SKM-1 (cell line): ENCODE results near the gene TBR1.

Experiments used
- DNase-seq: peaks from one replicate; lab custom pipeline; 2025; ENCODE audit not compliant: unreplicated experiment; lab: John Stamatoyannopoulos, UW

TBR1 gene

DNA sequence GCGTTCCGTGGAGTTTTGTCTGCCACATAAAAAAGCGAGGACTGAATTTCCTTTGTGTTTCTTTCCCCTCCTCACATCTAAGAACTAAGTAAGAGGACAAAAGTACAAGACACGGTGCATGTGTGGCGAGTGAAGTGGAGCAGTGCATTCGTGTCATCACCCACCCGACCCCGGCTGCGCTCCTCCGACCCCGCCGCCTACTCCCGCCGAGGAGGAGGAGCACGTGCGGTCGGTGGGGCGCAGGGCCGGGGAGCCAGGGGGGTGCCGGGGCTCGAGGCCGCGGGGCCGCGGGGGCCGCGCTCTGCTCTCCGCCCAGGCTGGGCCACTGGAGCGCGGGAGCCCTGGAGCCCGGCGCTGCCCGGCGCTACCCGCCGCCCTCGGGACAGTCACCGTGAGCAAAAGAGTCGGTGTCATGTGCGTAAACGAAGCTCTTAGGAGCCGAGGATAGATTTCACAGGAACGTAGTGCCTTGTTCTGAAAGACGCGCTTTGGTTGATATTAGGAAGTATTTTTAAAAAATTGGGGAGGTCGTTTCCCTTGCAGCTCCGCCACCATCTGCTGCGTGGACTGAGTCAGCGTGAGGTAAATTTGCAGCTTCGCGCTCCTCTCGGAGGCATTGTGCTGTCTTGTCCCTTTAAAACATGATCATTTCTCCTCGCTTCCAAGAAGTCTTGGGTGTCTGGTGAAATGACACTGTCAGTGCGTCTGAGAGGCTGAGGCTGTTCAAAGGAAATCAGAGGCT, 11.0 kb downstream of the TBR1 start:
- no peak for DNase-seq

- DNase-seq, result no peak
These were observed 11.8 kb downstream of the TBR1 start for GRCh38 chr2:161427664-161428587.

- no peak for DNase-seq
These were observed 14.3 kb downstream of the TBR1 start for GRCh38 chr2:161430386-161430785.

DNA sequence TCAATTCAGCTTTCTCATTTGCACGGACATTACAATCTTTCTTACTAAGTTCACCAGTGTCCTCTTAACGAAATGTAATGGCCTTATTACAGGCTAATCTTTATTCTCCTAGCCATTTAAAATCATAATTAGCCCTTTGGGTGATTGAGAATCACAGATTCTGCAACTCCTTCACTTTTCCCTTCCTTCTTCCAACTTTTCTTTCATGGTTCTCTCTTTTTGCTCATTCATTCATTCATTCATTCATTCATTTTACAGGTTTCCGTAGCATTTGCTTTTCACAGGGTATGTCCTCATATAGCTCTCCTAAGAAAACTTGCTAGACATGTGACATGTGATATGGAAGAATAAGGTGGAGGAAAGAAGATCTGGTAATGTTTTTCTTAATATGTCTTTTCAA, 16.0 kb downstream of the TBR1 start:
- no peak for DNase-seq

DNA sequence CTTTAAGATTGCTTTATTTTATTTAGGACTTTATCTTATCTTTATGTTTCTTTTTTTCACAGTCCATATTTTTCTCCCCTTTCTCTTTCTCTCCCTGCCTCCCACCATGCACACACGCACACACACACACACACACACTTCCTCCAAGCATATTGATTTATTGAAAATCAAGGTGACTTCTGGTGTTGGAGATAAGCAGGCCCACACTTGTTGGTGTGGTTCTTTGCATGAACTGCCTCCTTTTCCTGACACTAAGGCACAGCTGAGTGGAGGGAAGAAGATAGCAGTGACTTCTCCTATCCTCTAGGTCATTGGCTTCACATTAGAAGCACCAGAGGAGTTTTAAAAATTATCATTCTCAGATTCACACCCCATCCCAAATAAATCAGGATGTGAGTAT, 18.0 kb downstream of the TBR1 start:
- no peak for DNase-seq

DNA sequence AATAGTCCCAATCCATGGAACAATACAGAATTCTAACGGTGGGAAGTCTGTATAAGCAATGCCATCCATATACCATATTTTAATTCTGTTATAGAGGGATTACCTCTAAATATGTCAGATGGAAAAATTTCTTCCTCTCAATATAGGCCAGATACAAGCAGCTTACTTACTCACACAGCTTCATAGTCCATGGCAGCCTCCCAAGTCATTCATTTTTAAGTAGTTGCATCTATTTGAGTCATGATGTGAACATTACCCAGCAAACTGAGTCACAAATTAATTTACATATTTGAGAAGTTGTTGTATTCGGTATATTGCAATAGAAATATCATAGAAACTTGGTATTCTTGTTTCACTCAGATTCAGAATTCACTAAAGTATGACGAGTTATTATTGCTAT, 20.3 kb downstream of the TBR1 start:
- no peak for DNase-seq

DNA sequence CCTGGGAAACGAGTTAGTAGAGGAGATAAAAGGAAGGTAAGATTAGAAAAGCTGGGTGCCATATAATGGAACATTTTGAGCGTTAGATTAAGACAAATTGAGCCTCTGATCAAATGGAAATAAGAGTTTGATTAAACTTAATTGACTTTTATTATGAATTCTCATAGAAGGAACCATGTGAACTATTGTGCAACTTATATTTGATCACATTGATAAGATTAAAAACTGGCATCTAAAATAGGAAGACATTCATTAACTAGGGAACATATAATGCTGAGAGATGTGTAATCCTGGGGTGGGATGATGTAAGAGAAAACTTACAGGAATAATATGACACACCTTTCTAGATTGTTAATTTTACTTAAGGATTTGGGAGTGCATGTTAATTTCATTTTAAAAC, 22.5 kb downstream of the TBR1 start:
- DNase-seq, result no peak

DNA sequence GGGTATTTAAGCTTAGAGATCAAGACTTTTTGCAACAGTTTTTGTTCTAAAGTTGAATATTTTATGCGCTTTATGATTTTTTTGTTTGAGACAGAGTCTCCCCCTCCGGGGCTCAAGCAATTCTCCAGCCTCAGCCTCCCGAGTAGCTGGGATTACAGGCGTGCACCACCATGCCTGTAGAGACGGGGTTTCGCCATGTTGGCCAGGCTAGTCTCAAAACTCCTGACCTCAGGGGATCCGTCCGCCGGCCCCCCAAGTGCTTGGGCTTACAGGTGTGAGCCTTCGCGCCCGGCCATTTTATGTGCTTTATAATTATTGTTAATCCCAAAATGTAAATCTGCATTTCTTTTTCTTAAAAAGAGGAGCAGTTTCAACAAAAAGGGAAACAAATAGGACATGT, 29.0 kb downstream of the TBR1 start:
- no peak for DNase-seq

DNA sequence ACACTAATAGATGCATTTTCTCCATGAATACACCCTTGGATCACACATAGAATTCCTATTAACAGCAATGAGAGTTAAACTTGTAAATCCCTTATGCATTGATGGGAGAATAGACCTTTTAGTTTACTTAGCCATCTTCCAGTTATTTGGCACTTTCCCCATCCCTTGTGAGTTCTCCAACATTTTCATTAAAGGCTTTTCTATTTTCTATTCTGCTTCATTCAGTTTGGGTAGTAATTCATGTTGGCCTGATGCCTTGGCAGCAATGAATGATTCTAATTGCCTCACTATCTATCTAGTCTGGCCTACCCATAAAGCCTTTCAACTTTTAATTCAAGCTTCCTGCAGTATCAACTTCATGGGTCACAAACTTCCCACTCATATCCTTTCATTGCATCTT, 32.3 kb downstream of the TBR1 start:
- no peak for DNase-seq

DNA sequence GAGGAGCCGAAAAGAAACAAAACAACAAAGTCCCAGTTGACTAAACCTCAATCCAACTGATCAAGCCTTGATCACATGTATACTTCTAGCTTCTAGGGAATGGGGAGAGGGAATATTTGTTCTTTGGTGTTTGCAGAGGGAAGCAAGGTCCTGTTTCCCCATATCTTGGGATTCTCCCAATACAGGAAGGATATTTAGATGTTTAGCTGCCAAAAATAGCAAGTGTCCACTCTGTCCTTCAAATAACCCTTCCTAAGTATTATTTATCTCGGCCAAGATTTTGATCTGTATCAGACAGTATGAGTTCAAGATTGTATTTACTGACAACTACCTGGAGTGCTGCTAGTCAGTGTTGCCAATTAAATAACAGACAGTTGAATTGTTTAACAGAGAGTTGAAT, 55.5 kb downstream of the TBR1 start:
- no peak for DNase-seq

DNA sequence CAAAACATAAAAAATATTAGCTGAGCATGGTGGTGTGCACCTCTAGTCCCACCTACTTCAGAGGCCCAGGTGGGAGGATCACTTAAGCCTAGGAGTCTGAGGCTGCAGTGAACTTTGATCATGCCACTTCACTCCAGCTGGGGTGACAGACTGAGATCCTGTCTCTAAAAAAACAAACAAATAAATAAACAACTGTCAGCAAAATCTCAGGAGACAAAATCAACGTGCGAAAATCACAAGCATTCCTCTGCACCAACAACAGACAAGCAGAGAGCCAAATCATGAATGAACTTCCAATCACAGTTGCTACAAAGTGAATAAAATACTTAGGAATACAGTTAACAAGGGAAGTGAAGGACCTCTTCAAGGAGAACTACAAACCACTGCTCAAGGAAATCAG, 58.8 kb downstream of the TBR1 start:
- no peak for DNase-seq
